Inflammatory macrophage treated with lipopolysaccharide for 4 hours (primary cell): ENCODE data around the gene GPC3.

Experiments
- DNase-seq: peaks from one replicate; pipeline ENCODE4 v3.0.0-alpha.2; 2020

Gene GPC3

DNA sequence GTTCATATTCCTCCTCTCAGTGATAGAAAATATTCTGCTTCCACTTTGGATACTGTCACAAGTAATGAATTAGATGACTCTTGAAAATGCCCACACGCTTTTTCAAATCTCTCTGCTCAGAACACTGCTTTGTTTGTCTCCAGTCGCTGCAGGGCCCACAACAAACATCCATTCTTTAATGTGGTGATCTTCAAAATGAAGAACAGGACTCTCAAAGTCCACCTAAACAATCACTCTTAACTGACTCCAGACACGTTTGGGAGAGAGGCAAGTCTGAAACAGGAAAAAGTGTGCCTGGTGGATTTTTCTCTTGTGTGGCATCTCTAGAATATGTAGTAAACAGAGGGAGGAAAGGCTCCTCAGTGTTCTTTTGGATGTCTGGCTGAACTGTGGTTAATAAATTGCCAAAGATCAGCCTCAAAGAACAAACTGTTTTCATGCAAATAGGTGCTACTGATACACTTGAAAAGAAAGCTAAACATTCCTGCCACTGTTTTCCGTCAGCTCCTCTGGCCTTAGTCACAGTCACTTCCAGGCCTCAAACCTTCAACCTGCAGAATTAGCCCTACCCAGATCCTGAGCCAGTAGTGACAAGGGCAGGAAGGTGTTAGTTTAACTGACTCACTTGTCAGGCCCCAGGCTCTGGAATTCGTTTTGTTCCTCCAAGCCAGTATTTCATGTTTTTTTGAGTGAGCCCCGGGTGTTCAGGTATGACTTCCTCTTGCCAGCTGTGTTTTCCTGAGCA lies 310.5 kb downstream of the GPC3 start:
- no peak for DNase-seq

DNA sequence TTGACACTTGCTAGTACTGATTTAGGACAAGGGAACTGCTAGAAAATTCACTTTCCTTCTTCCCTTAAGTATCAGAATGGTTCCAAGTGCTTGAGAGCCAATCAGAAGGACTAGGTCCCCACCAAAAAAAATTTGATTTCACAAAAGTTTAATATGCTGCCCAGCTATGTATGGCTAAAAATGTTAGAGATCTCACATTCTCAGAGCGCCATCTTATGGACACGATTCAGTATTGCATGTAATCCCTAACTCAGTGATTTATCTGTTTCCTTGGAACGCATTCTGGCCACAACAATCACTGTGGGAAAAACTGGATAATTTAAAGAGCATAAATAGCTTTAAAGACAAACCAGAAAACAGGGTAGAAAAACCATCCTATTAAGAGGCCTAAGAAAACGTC lies 315.0 kb downstream of the GPC3 start:
- peak; percentile 52 for DNase-seq

GRCh38 chrX:133669214-133669613 lies 316.2 kb downstream of the GPC3 start:
- DNase-seq: no peak

- no peak for DNase-seq
Measured at GRCh38 chrX:133668225-133668931, 317.0 kb downstream of the GPC3 start.

- no peak for DNase-seq
Measured at GRCh38 chrX:133666256-133666655, 319.1 kb downstream of the GPC3 start.

DNA sequence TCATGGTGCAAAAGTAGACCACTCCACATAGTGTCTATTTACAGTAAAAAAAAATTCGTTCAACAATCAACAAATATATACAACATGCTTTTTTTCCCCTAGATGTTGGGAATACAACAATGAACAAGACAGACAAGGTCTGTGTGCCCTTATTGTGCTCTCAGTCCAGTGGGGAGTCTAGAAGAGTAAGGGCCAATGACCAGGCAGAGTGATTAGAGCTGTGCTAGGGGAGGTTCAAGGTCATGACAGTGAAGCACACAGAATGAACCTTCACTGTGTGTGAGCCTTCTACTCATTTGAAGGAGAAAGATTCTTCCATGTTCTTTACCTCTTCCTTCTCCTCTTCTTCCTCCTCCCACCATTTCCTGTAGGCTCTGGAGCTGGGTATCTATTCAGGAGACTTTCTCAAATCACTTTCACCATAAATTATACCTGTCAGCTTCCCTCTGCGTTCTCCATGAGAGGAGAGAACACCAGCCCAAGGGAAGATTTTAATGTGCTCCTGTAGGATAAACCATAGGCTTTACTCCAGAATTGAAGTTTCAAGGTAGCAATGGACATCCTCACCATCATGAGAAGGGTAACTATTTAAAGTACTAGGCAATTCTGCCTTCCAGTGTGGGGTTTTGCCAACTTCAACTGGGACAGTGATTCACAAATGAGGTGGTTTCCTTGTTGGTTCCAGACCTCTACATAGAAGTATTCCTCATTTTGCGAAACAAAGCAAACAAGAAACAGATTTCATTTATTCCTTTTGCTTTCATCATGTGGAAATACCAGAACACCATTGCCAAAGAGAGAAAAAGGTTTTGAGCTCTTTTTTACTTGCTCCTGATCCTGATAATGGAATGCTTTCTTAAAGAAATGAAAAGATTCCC lies 323.2 kb downstream of the GPC3 start:
- DNase-seq: peak; percentile 83

DNA sequence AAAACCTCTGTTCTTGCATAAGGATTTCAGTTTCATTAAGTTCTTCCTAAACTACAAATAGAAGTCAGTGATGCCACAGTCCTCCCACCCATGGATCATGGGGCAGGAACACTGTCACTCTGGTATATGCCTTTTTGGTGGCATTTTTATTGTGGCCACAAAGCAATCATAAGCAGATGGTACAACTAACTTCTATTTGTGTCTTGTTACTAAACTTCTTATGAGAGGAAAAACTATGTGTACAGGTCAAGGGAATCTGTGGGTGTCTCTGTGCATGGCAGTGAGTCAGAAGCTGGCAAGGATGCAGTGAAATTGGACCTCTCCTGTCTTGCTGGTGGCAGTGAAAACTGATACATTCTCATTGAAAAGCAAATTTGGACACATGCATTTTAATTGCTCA lies 325.1 kb downstream of the GPC3 start:
- DNase-seq: peak; percentile 86

GRCh38 chrX:133658293-133658911 lies 327.0 kb downstream of the GPC3 start:
- DNase-seq: peak; percentile 31

GRCh38 chrX:133655275-133656265 lies 329.8 kb downstream of the GPC3 start:
- peak; percentile 32 for DNase-seq

DNA sequence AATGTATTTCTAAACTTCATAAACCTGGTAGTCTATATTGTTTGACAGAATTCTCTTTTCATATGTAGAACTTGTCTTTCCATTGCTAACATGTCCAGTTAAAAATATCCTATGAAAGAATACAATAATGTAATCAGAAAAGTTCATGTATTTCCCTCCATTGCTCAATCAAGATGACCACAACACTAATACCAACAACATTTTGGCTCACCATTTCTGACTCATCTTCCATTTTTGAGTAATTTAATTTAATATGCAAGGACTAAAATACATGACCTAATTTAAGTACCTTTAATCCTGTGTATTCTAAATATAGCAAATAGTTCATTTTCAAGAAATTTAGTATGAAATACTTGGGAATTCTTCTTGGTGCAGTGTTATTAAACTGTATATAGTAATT lies 330.6 kb downstream of the GPC3 start:
- peak; percentile 83 for DNase-seq

- DNase-seq: peak; percentile 53
Measured at GRCh38 chrX:133653358-133653757, 332.0 kb downstream of the GPC3 start.

DNA sequence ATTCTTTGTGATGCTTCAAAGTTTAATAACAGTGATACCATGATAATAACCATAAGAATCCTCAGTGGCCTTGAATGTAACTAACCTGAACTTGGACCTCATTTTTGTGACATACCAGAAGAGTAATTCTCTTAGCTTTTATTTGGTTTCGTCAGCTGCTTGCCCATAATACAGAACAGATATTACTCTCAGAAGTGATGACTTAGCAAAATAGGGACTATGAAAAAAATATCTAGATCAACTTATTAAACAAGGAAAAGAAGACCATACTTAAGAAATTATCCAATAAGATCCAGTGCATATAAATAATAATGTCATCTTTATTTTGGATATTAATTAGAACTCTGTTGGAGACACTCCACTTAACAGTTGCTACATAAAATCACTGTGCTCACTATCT lies 333.2 kb downstream of the GPC3 start:
- no peak for DNase-seq

DNA sequence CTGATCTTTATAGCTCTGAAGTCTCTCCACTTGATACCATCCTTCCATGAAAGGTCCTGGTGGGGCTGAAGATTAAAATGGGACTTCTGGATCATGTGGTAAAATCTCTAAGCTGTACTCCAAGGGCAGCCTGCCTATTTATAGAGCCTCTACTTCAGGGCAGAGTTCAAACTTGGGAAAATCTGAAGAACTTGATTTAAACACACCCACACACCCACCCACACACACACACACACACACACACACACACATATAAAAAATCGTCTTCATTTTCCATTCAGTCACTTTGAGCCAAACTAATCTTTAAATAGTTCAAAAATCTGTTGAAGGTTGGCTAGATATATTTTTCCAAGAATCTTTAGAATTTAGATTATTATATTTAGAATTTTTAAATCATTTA lies 335.2 kb downstream of the GPC3 start:
- DNase-seq: no peak

DNA sequence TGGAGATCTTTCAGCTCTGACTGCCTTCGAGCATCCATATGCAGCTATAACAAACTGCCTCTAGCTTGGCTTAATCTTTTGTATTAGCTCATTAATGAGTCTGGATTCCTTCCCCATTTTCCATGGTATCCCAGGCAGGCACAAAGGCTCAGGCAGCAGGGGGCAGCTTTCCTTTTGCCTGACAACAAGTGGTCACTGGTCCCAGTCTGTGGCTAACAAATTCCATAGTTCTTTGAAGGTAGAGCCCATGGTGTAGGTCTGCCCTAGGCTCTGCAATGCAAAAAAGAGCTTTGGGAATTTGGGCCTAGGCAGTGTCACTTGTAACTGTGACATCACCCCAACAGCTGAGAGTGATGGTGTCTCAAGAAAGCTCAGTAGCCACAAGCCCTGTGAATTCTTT lies 335.7 kb downstream of the GPC3 start:
- DNase-seq: peak; percentile 27

DNA sequence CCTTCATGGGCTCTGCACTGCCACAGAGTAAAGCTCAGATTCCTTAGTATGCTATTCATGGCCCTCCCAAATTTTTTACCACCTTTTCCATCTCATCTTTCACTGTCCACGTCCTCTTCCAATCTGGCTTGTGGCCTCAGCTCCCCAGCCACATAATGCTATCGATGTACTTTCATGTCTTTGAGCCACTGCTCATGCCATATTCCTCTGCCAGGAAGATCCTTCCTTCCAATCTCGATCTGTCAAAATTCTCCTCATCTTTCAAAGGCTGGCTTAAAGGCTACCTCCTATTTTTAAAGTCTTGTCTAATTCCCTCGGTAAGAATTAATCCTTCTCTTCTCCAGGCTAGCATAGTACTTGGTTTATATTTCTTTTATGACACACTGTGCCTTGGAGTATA lies 336.8 kb downstream of the GPC3 start:
- no peak for DNase-seq

DNA sequence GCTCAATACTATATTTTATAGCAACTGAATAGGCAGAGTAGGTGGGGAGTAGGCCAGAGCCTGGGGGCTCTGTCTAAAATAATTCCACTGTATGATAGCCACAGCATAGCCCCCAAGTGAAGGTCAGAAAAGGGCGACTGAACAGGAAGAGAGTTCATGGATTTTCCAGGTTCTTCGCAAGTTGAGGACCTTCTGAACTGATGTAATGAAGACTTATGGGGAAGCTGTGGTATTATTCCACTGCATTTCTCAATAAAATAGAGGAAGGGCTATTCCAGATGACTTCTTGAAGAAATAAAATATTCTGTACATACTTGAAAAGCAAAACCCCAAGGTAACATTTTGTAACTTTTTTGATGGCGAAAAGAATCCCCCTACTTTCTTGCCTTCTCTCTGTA lies 338.7 kb downstream of the GPC3 start:
- peak; percentile 81 for DNase-seq

GRCh38 chrX:133645977-133646718 lies 339.2 kb downstream of the GPC3 start:
- peak; percentile 86 for DNase-seq

DNA sequence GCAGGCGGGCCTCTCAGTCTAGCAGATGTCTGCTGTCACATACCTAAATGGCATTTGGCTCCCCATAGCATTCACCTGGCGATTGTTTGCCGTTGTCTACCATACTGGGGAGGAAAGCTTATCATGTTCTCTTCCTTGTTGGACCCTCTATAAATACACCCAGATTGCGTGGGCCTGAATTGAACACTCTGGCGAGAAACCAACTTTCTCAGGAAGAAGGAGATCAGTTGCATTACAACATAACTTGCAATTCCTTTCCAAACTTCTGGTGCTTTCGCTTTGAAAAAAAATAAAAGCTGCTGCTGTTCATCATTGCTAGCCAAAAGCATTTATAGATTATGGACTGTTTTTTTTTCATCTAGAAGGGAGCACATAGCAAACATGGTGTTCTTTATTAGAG lies 340.1 kb downstream of the GPC3 start:
- DNase-seq: peak; percentile 58

DNA sequence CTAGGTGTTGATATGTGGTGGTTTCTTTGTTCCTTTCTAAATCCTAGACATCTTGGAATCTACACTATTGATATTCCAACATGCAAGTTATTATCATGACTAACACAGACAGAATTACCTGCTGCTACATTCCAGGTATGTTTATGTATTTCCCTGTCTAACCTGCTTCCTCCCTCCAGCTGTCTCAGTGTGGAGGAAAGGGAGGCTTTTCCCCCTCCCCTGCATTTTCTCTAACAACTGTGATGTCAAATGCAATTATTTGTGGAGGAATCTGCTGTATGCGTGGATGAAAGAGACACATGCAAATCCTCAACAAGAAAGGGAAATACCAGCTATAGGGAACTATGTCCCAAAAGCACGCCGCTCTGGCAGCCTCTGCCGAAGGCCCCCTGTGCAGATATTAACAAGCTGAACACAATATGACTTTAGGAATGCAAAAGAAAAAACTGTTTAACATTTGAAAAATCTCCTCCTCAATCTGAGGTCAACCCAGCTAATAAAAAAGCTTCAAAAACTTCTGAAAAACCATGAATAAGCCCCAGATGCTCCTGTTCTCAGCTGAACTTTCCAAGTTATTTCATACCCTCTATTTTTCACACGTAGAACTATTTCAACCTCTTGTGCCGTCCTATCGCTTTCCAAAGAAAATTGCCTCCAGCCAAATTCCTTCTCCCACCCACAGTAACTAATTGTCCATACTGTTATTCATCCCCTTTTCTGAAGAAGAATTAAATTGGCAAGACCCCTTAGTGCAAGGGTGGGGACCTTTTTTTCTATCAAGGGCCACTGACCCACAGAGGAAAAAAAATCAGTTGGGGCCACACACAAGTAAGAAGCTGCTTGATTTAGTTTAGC lies 345.0 kb downstream of the GPC3 start:
- no peak for DNase-seq

GRCh38 chrX:133639726-133640125 lies 345.7 kb downstream of the GPC3 start:
- DNase-seq: no peak
